HEK293 (cell line): ENCODE results near the gene REX1BD.

Experiments used
- CTCF ChIA-PET: fragments of 350-600 bp; formaldehyde crosslinking; extraction: SDS; loops from one replicate; lab custom pipeline; 2021; ENCODE audit warnings: antibody characterized with exemption; lab: Yijun Ruan, JAX
- POLR2A ChIA-PET: fragments of 300-600 bp; formaldehyde crosslinking; extraction: SDS; loops from one replicate; lab custom pipeline; 2020; ENCODE audit warnings: antibody characterized with exemption, inconsistent platforms; lab: Yijun Ruan, JAX
- H3K27ac ChIP-seq: fragments of 200-500 bp; sonication (Bioruptor generic); 2 replicates; pipeline ENCODE4 v1.5.1; 2014; ENCODE audit warnings: low read depth, low read length, control low read depth, inconsistent platforms; ENCODE audit errors: extremely low read depth
- H3K36me3 ChIP-seq, 2 experiments: fragments of 200-500 bp in 1 of 2; sonication (Bioruptor generic) in 1 of 2; 1 replicate in 1 of 2; 2 replicates in 1 of 2; pipeline ENCODE4 v1.5.1; 2014 to 2017; ENCODE audit warnings: inconsistent platforms in 2 of 2, low read length in 2 of 2; ENCODE audit not compliant: control insufficient read depth in 2 of 2, insufficient read depth in 1 of 2
- H3K4me1 ChIP-seq: fragments of 200-500 bp; sonication (Bioruptor generic); 2 replicates; pipeline ENCODE4 v1.5.1; 2014; ENCODE audit warnings: mild to moderate bottlenecking, low read length, inconsistent platforms; ENCODE audit not compliant: control insufficient read depth, insufficient read depth
- H3K4me3 ChIP-seq: 2 replicates; pipeline ENCODE4 v1.5.1; 2011; ENCODE audit warnings: low read depth, mild to moderate bottlenecking, control low read depth, low read length, moderate library complexity
- H3K9me3 ChIP-seq: fragments of 200-500 bp; sonication (Bioruptor generic); 2 replicates; pipeline ENCODE4 v1.5.1; 2014; ENCODE audit warnings: low read depth, low read length, inconsistent platforms; ENCODE audit not compliant: control insufficient read depth, insufficient read depth
- EGR2 ChIP-seq: fragments of 450-650 bp; formaldehyde crosslinking; IDR thresholded peaks from 2 replicates; pipeline ENCODE4 v1.5.1; 2016; ENCODE audit warnings: low read depth, missing biosample characterization, missing genetic modification characterization
- FEZF1 ChIP-seq: fragments of 450-650 bp; formaldehyde crosslinking; IDR thresholded peaks from 2 replicates; pipeline ENCODE4 v1.5.1; 2016; ENCODE audit warnings: missing biosample characterization, missing genetic modification characterization
- GLI4 ChIP-seq: fragments of 450-650 bp; formaldehyde crosslinking; IDR thresholded peaks from 2 replicates; pipeline ENCODE4 v1.5.1; 2016; ENCODE audit warnings: missing biosample characterization, missing genetic modification characterization
- GLIS2 ChIP-seq: fragments of 450-650 bp; formaldehyde crosslinking; IDR thresholded peaks from 2 replicates; pipeline ENCODE4 v1.5.1; 2016; ENCODE audit warnings: missing biosample characterization, missing genetic modification characterization
- IKZF3 ChIP-seq: fragments of 450-650 bp; IDR thresholded peaks from 2 replicates; pipeline ENCODE4 v1.5.0; 2018; ENCODE audit warnings: missing biosample characterization, mild to moderate bottlenecking, missing genetic modification characterization, moderate library complexity
- KLF16 ChIP-seq: fragments of 450-650 bp; formaldehyde crosslinking; IDR thresholded peaks from 2 replicates; pipeline ENCODE4 v1.5.1; 2017; ENCODE audit warnings: missing biosample characterization, missing genetic modification characterization
- SP2 ChIP-seq: fragments of 450-650 bp; formaldehyde crosslinking; IDR thresholded peaks from 2 replicates; pipeline ENCODE4 v1.5.1; 2016; ENCODE audit warnings: missing biosample characterization, missing genetic modification characterization
- ZBTB17 ChIP-seq: fragments of 450-650 bp; formaldehyde crosslinking; IDR thresholded peaks from 2 replicates; pipeline ENCODE4 v1.5.1; 2016; ENCODE audit warnings: missing biosample characterization, missing genetic modification characterization
- ZFHX2 ChIP-seq: fragments of 450-650 bp; formaldehyde crosslinking; conservative IDR thresholded peaks from 2 replicates; pipeline ENCODE4 v1.5.1; 2016; ENCODE audit warnings: missing biosample characterization, missing genetic modification characterization
- ZNF146 ChIP-seq: fragments of 450-650 bp; formaldehyde crosslinking; IDR thresholded peaks from 2 replicates; pipeline ENCODE4 v1.5.1; 2016; ENCODE audit warnings: missing biosample characterization, missing genetic modification characterization
- ZNF274 ChIP-seq, 2 experiments: fragments of 200-500 bp in 1 of 2; fragments of 450-650 bp in 1 of 2; sonication (Bioruptor generic) in 1 of 2; formaldehyde crosslinking in 1 of 2; IDR thresholded peaks; 2 replicates each; pipeline versions ENCODE4 v1.5.1 to v1.6.1; 2014 to 2016; ENCODE audit warnings: borderline replicate concordance in 1 of 2, inconsistent platforms in 1 of 2, low read length in 1 of 2, missing biosample characterization in 1 of 2, missing genetic modification characterization in 1 of 2
- ZNF366 ChIP-seq: fragments of 450-650 bp; formaldehyde crosslinking; conservative IDR thresholded peaks from 2 replicates; pipeline ENCODE4 v1.5.1; 2016; ENCODE audit warnings: missing biosample characterization, missing genetic modification characterization
- ZNF394 ChIP-seq: fragments of 450-650 bp; formaldehyde crosslinking; IDR thresholded peaks from 2 replicates; pipeline ENCODE4 v1.5.1; 2016; ENCODE audit warnings: missing biosample characterization, missing genetic modification characterization, mild to moderate bottlenecking, moderate library complexity, borderline replicate concordance
- ZNF473 ChIP-seq: fragments of 450-650 bp; formaldehyde crosslinking; IDR thresholded peaks from 2 replicates; pipeline ENCODE4 v1.5.1; 2017; ENCODE audit warnings: missing biosample characterization, missing genetic modification characterization
- ZNF530 ChIP-seq: fragments of 450-650 bp; formaldehyde crosslinking; IDR thresholded peaks from 2 replicates; pipeline ENCODE4 v1.5.1; 2016; ENCODE audit warnings: low read depth, missing biosample characterization, missing genetic modification characterization
- ZNF561 ChIP-seq: fragments of 450-650 bp; IDR thresholded peaks from 2 replicates; pipeline ENCODE4 v1.5.1; 2018; ENCODE audit warnings: missing biosample characterization, missing genetic modification characterization, borderline replicate concordance
- ZNF596 ChIP-seq: fragments of 450-650 bp; IDR thresholded peaks from 2 replicates; pipeline ENCODE4 v1.5.0; 2018; ENCODE audit warnings: missing biosample characterization, mild to moderate bottlenecking, missing genetic modification characterization, moderate library complexity
- ZNF600 ChIP-seq: fragments of 450-650 bp; formaldehyde crosslinking; IDR thresholded peaks from 2 replicates; pipeline ENCODE4 v1.5.1; 2016; ENCODE audit warnings: missing biosample characterization, missing genetic modification characterization
- ZNF626 ChIP-seq: fragments of 450-650 bp; sonication (Bioruptor Pico); formaldehyde crosslinking; IDR thresholded peaks from 2 replicates; pipeline ENCODE4 v1.5.1; 2018; ENCODE audit warnings: missing biosample characterization, missing genetic modification characterization, inconsistent platforms
- ZSCAN30 ChIP-seq: fragments of 450-650 bp; IDR thresholded peaks from 2 replicates; pipeline ENCODE4 v1.5.1; 2018; ENCODE audit warnings: missing biosample characterization, mild to moderate bottlenecking, missing genetic modification characterization, moderate library complexity
- TF ChIP-seq, protein P1 (sequence below): fragments of 450-650 bp; formaldehyde crosslinking; IDR thresholded peaks from 2 replicates; pipeline ENCODE4 v1.5.1; 2017; ENCODE audit warnings: missing biosample characterization, missing genetic modification characterization
- TF ChIP-seq, protein P2 (sequence below): fragments of 450-650 bp; formaldehyde crosslinking; IDR thresholded peaks from 2 replicates; pipeline ENCODE4 v1.5.1; 2016; ENCODE audit warnings: missing biosample characterization, missing genetic modification characterization, borderline replicate concordance
- TF ChIP-seq, protein P3 (sequence below): fragments of 450-650 bp; formaldehyde crosslinking; conservative IDR thresholded peaks from 2 replicates; pipeline ENCODE4 v1.5.1; 2016; ENCODE audit warnings: low read depth, missing biosample characterization, missing genetic modification characterization

The REX1BD gene

DNA sequence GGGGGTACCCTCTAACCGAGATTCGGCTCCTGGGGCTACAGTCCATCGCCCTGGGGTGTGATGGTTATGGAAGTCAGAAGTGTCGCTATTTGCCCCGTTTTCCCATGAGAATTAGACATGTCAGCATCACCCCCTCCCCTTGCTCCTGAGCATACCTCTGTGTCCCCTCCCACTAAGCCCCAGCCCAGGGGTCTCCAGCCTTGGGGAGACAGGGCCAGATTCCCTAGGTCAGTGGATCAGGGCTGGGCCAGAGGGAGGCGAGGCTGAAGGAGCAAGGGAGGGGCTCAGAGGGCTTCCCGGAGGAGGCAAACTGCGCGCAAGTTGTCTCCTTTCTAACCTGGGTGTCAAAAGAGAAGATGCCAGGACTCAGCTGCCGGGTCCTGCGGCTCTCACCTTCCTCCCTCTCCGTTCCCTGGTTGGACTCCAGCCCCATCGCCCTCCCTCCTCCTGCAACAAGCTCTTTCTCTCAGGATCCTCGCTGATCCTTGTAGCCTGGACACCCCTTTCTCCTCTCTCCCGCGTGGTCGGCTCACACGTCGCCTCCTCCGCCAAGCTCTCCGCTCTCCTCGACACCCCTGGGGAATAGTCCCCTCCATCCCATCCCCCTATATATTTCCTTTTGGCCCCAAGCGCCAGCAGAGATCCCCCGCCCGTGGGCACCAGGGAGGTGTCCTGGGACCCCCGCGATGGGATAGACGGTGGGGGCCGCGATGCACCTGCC lies 23.6 kb downstream of the REX1BD start (continued):
- peak; percentile 85 for TF ChIP-seq ZNF394 (tag by site-specific recombination)
- TF ChIP-seq, protein P1, sequence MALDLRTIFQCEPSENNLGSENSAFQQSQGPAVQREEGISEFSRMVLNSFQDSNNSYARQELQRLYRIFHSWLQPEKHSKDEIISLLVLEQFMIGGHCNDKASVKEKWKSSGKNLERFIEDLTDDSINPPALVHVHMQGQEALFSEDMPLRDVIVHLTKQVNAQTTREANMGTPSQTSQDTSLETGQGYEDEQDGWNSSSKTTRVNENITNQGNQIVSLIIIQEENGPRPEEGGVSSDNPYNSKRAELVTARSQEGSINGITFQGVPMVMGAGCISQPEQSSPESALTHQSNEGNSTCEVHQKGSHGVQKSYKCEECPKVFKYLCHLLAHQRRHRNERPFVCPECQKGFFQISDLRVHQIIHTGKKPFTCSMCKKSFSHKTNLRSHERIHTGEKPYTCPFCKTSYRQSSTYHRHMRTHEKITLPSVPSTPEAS (tag by site-specific recombination), result 0 out of 2 replicates have a peak, but pooled peaks have one; percentile 23
- peak; percentile 80 for TF ChIP-seq ZBTB17 (tag by site-specific recombination)

DNA sequence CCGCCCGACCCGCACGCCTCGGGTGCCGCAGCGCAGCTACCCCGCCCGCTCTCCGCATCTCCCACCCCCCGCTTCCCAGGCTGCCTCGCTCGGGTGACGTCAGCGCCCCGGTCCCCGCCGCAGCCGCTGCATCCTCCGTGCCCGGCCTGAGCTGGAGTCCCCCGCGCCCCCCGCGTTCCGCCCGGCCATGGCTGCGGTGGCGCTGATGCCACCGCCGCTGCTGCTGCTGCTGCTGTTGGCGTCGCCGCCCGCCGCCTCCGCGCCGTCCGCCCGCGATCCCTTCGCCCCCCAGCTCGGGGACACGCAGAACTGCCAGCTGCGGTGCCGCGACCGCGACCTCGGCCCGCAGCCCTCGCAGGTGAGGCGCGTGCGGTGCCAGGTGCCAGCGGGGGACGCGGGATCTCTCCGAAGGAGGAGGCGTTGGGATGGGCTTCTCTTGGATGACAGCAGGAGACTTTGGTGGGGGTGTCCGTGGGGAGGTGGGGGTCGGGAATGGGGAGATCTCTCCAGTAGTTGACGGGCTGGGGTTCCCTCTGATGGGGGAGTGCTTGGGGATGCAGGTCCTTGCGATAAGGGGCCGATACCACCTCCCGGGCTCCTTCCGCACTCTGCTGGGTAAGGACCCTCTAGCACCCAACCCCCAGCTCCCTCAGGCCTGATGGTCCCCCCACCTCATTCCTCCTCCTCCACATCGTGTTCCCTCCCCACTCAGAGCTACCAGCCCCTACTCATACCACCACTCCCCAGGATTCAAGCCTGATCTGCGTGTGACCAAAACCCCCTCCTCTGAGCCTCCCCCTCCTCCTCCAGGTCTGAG lies 24.4 kb downstream of the REX1BD start, which contains the start of gene TMEM59L:
TMEM59L (plus strand) TSS at position 99 of the 817 bp plus-strand sequence; CDS start at position 188, 89 bp downstream.
- CTCF ChIA-PET, result interaction anchor here (0.6 to 1.0 kb wide), 2 partner anchors 12 to 262 kb away, joined by 3 read pairs; no protein-coding TSS in a partner anchor
- H3K4me1 ChIP-seq, result peaks cover 4% of the 10 kb centered on the region
- TF ChIP-seq, protein P2, sequence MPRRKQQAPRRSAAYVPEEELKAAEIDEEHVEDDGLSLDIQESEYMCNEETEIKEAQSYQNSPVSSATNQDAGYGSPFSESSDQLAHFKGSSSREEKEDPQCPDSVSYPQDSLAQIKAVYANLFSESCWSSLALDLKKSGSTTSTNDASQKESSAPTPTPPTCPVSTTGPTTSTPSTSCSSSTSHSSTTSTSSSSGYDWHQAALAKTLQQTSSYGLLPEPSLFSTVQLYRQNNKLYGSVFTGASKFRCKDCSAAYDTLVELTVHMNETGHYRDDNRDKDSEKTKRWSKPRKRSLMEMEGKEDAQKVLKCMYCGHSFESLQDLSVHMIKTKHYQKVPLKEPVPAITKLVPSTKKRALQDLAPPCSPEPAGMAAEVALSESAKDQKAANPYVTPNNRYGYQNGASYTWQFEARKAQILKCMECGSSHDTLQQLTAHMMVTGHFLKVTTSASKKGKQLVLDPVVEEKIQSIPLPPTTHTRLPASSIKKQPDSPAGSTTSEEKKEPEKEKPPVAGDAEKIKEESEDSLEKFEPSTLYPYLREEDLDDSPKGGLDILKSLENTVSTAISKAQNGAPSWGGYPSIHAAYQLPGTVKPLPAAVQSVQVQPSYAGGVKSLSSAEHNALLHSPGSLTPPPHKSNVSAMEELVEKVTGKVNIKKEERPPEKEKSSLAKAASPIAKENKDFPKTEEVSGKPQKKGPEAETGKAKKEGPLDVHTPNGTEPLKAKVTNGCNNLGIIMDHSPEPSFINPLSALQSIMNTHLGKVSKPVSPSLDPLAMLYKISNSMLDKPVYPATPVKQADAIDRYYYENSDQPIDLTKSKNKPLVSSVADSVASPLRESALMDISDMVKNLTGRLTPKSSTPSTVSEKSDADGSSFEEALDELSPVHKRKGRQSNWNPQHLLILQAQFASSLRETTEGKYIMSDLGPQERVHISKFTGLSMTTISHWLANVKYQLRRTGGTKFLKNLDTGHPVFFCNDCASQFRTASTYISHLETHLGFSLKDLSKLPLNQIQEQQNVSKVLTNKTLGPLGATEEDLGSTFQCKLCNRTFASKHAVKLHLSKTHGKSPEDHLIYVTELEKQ (tag by site-specific recombination), result no peak
- TF ChIP-seq ZNF366 (tag by site-specific recombination) (0 out of 2 replicates have a peak, but pooled peaks have one; percentile 11), ZNF473 (tag by site-specific recombination) (no peak), ZNF530 (no peak), ZNF274 (IDR thresholded peaks at IDR 0.05; ENCODE audit: low read length) (no peak), ZNF274 (tag by site-specific recombination; IDR thresholded peaks at IDR 0.05; ENCODE audit: borderline replicate concordance) (no peak), ZNF561 (tag by site-specific recombination) (peak; percentile 81), IKZF3 (peak; percentile 36; the same call in 1 of the 2 replicates), GLI4 (tag by site-specific recombination) (0 out of 2 replicates have a peak, but pooled peaks have one; percentile 11), ZSCAN30 (tag by site-specific recombination) (0 out of 2 replicates have a peak, but pooled peaks have one; percentile 56), ZNF596 (peak; percentile 37; the same call in 1 of the 2 replicates), ZNF146 (tag by site-specific recombination) (0 out of 2 replicates have a peak, but pooled peaks have one; percentile 2), SP2 (tag by site-specific recombination) (peak; percentile 34), ZBTB17 (tag by site-specific recombination) (no peak), GLIS2 (peak; percentile 7; the same call in 1 of the 2 replicates), FEZF1 (no peak), ZNF626 (tag by site-specific recombination) (no peak), ZNF600 (tag by site-specific recombination) (no peak; the same call in 1 of the 2 replicates), KLF16 (tag by site-specific recombination) (0 out of 2 replicates have a peak, but pooled peaks have one; percentile 22), ZFHX2 (peak; percentile 67), EGR2 (peak; percentile 66)
- TF ChIP-seq, protein P3, sequence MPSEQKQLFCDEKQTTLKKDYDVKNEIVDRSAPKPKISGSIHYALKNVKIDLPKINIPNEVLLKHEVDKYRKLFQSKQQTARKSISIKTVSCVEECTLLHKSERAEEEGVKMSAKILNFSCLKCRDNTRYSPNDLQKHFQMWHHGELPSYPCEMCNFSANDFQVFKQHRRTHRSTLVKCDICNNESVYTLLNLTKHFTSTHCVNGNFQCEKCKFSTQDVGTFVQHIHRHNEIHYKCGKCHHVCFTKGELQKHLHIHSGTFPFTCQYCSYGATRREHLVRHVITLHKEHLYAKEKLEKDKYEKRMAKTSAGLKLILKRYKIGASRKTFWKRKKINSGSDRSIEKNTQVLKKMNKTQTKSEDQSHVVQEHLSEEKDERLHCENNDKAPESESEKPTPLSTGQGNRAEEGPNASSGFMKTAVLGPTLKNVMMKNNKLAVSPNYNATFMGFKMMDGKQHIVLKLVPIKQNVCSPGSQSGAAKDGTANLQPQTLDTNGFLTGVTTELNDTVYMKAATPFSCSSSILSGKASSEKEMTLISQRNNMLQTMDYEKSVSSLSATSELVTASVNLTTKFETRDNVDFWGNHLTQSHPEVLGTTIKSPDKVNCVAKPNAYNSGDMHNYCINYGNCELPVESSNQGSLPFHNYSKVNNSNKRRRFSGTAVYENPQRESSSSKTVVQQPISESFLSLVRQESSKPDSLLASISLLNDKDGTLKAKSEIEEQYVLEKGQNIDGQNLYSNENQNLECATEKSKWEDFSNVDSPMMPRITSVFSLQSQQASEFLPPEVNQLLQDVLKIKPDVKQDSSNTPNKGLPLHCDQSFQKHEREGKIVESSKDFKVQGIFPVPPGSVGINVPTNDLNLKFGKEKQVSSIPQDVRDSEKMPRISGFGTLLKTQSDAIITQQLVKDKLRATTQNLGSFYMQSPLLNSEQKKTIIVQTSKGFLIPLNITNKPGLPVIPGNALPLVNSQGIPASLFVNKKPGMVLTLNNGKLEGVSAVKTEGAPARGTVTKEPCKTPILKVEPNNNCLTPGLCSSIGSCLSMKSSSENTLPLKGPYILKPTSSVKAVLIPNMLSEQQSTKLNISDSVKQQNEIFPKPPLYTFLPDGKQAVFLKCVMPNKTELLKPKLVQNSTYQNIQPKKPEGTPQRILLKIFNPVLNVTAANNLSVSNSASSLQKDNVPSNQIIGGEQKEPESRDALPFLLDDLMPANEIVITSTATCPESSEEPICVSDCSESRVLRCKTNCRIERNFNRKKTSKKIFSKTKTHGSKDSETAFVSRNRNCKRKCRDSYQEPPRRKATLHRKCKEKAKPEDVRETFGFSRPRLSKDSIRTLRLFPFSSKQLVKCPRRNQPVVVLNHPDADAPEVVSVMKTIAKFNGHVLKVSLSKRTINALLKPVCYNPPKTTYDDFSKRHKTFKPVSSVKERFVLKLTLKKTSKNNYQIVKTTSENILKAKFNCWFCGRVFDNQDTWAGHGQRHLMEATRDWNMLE (tag by site-specific recombination), result no peak

More for the DNA sequence above, 24.4 kb downstream of the REX1BD start, which contains the start of gene TMEM59L:
- peak within 1 kb of the TSS; percentile 41 for H3K4me3 ChIP-seq
- POLR2A ChIA-PET, result interaction anchor here (0.7 to 1.9 kb wide), 5 partner anchors 8 to 464 kb away, joined by 3 to 5 read pairs (median 5); partner anchors contain the start of genes COPE, DDX49 and UBA52
- H3K36me3 ChIP-seq, result no peaks in the 10 kb centered on the region
- H3K9me3 ChIP-seq, result no peaks in the 10 kb centered on the region
- no peak within 1 kb of the TSS; the same call in 1 of the 2 replicates for H3K27ac ChIP-seq
